ENCODE data around the gene FAM210A. TPM values are rescaled to one million over a fixed set of nuclear protein-coding genes. Genes with fewer than 3 reads are reported as not detected.

FAM210A gene
- total RNA-seq, 1 experiment from 2014 or later, result 17.4 TPM

- no peak for DNase-seq (ENCODE audit: low spot score)
- H3K9me3 Mint-ChIP-seq, result no peaks in the 10 kb centered on the region
- H3K27me3 Mint-ChIP-seq (ENCODE audit: low read depth), result peaks cover 15% of the 10 kb centered on the region; the same call in 1 of the 2 replicates
- ChIA-PET POLR2A (no interaction called here), CTCF (interaction anchor here (0.8 kb wide), 1 partner anchor 483 kb away, joined by 3 read pairs; no protein-coding TSS in a partner anchor)
- TF ChIP-seq, protein P1, sequence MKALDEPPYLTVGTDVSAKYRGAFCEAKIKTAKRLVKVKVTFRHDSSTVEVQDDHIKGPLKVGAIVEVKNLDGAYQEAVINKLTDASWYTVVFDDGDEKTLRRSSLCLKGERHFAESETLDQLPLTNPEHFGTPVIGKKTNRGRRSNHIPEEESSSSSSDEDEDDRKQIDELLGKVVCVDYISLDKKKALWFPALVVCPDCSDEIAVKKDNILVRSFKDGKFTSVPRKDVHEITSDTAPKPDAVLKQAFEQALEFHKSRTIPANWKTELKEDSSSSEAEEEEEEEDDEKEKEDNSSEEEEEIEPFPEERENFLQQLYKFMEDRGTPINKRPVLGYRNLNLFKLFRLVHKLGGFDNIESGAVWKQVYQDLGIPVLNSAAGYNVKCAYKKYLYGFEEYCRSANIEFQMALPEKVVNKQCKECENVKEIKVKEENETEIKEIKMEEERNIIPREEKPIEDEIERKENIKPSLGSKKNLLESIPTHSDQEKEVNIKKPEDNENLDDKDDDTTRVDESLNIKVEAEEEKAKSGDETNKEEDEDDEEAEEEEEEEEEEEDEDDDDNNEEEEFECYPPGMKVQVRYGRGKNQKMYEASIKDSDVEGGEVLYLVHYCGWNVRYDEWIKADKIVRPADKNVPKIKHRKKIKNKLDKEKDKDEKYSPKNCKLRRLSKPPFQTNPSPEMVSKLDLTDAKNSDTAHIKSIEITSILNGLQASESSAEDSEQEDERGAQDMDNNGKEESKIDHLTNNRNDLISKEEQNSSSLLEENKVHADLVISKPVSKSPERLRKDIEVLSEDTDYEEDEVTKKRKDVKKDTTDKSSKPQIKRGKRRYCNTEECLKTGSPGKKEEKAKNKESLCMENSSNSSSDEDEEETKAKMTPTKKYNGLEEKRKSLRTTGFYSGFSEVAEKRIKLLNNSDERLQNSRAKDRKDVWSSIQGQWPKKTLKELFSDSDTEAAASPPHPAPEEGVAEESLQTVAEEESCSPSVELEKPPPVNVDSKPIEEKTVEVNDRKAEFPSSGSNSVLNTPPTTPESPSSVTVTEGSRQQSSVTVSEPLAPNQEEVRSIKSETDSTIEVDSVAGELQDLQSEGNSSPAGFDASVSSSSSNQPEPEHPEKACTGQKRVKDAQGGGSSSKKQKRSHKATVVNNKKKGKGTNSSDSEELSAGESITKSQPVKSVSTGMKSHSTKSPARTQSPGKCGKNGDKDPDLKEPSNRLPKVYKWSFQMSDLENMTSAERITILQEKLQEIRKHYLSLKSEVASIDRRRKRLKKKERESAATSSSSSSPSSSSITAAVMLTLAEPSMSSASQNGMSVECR (CRISPR knock-in tag; IDR thresholded peaks at IDR 0.05; ENCODE audit: borderline replicate concordance), result no peak
- no peak overlapping the region for H3K27ac Mint-ChIP-seq
- no peak for ATAC-seq
- peak overlapping the region; percentile 62 for H3K4me3 Mint-ChIP-seq
- H3K4me1 Mint-ChIP-seq, result peaks cover 4% of the 10 kb centered on the region
- H3K36me3 Mint-ChIP-seq, result no peaks in the 10 kb centered on the region
These were observed 83.9 kb downstream of the FAM210A start for GRCh38 chr18:13642440-13642827.

- POLR2A ChIA-PET, result no interaction called here
- Mint-ChIP-seq H3K27me3 (ENCODE audit: low read depth) (peaks cover 15% of the 10 kb centered on the region; the same call in 1 of the 2 replicates), H3K4me1 (peaks cover 4% of the 10 kb centered on the region), H3K9me3 (no peaks in the 10 kb centered on the region), H3K4me3 (peak overlapping the region; percentile 62), H3K36me3 (no peaks in the 10 kb centered on the region), H3K27ac (no peak overlapping the region)
- peak; percentile 82 for ATAC-seq
- CTCF ChIA-PET, result interaction anchor here (0.7 to 0.8 kb wide), 2 partner anchors 85 to 482 kb away, joined by 3 read pairs; no protein-coding TSS in a partner anchor
- peak; percentile 59 for DNase-seq (ENCODE audit: low spot score)
- TF ChIP-seq, protein P2, sequence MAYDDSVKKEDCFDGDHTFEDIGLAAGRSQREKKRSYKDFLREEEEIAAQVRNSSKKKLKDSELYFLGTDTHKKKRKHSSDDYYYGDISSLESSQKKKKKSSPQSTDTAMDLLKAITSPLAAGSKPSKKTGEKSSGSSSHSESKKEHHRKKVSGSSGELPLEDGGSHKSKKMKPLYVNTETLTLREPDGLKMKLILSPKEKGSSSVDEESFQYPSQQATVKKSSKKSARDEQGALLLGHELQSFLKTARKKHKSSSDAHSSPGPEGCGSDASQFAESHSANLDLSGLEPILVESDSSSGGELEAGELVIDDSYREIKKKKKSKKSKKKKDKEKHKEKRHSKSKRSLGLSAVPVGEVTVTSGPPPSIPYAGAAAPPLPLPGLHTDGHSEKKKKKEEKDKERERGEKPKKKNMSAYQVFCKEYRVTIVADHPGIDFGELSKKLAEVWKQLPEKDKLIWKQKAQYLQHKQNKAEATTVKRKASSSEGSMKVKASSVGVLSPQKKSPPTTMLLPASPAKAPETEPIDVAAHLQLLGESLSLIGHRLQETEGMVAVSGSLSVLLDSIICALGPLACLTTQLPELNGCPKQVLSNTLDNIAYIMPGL (CRISPR knock-in tag; IDR thresholded peaks at IDR 0.05), result peak; percentile 30; the same call in 1 of the 2 replicates
- TF ChIP-seq ZNF263 (CRISPR knock-in tag; IDR thresholded peaks at IDR 0.05; ENCODE audit: low read depth), result no peak
These were observed 84.6 kb downstream of the FAM210A start for GRCh38 chr18:13641551-13642439.

- H3K9me3 Mint-ChIP-seq, result no peaks in the 10 kb centered on the region
- POLR2A ChIA-PET, result no interaction called here
These were observed 86.0 kb downstream of the FAM210A start for GRCh38 chr18:13640266-13640860.

More at GRCh38 chr18:13640266-13640860, 86.0 kb downstream of the FAM210A start:
- Mint-ChIP-seq H3K4me1 (peaks cover 4% of the 10 kb centered on the region), H3K4me3 (no peak overlapping the region), H3K27me3 (ENCODE audit: low read depth) (peaks cover 15% of the 10 kb centered on the region; the same call in 1 of the 2 replicates), H3K36me3 (no peaks in the 10 kb centered on the region), H3K27ac (no peak overlapping the region)
- CTCF ChIA-PET, result no interaction called here
- no peak for DNase-seq (ENCODE audit: low spot score)
- no peak for ATAC-seq
- TF ChIP-seq, protein P3, sequence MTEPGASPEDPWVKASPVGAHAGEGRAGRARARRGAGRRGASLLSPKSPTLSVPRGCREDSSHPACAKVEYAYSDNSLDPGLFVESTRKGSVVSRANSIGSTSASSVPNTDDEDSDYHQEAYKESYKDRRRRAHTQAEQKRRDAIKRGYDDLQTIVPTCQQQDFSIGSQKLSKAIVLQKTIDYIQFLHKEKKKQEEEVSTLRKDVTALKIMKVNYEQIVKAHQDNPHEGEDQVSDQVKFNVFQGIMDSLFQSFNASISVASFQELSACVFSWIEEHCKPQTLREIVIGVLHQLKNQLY (CRISPR knock-in tag; IDR thresholded peaks at IDR 0.05), result no peak
- TF ChIP-seq ZNF138 (CRISPR knock-in tag; conservative IDR thresholded peaks at IDR 0.05) (no peak), ERG (CRISPR knock-in tag; IDR thresholded peaks at IDR 0.05) (no peak), CREB1 (CRISPR knock-in tag; IDR thresholded peaks at IDR 0.05) (no peak), NFE2L1 (CRISPR knock-in tag; IDR thresholded peaks at IDR 0.05) (no peak), ZNF219 (CRISPR knock-in tag; IDR thresholded peaks at IDR 0.05; ENCODE audit: borderline replicate concordance) (no peak), NR2C2 (CRISPR knock-in tag; IDR thresholded peaks at IDR 0.05) (no peak), E2F4 (CRISPR knock-in tag; IDR thresholded peaks at IDR 0.05; ENCODE audit: borderline replicate concordance, low read depth) (no peak)
- TF ChIP-seq, protein P4, sequence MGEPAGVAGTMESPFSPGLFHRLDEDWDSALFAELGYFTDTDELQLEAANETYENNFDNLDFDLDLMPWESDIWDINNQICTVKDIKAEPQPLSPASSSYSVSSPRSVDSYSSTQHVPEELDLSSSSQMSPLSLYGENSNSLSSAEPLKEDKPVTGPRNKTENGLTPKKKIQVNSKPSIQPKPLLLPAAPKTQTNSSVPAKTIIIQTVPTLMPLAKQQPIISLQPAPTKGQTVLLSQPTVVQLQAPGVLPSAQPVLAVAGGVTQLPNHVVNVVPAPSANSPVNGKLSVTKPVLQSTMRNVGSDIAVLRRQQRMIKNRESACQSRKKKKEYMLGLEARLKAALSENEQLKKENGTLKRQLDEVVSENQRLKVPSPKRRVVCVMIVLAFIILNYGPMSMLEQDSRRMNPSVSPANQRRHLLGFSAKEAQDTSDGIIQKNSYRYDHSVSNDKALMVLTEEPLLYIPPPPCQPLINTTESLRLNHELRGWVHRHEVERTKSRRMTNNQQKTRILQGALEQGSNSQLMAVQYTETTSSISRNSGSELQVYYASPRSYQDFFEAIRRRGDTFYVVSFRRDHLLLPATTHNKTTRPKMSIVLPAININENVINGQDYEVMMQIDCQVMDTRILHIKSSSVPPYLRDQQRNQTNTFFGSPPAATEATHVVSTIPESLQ (CRISPR knock-in tag; IDR thresholded peaks at IDR 0.05), result no peak
